A673 (cell line): ENCODE results near the gene COMP. TPM values are rescaled to one million over a fixed set of nuclear protein-coding genes. Genes with fewer than 3 reads are reported as not detected.

ENCODE experiments used
- BruUV-seq: library from RNA; stranded (reverse); fragments of 400-500 nt; replicated peaks from 2 replicates; lab custom pipeline; 2021; lab: Mats Ljungman, UMichigan
- CTCF ChIA-PET: fragments of 300-600 bp; sonication (Branson Sonifier 250); formaldehyde crosslinking; loops from one replicate; lab custom pipeline; 2022; ENCODE audit warnings: antibody characterized with exemption; lab: Charles Lee
- POLR2A ChIA-PET: fragments of 300-600 bp; sonication (Branson Sonifier 250); formaldehyde crosslinking; loops from one replicate; lab custom pipeline; 2022; ENCODE audit warnings: antibody characterized with exemption; ENCODE audit not compliant: low non-redundant PET; lab: Charles Lee
- DNase-seq: peaks from one replicate; pipeline ENCODE4 v3.0.0-alpha.2; 2015; ENCODE audit warnings: low spot score
- H3K27ac ChIP-seq: fragments of 200-600 bp; sonication (generic); 2 replicates; pipeline ENCODE4 v1.5.1; 2016; ENCODE audit warnings: mixed run types, low read depth, mild to moderate bottlenecking, mixed read lengths, antibody characterized with exemption, low read length; ENCODE audit not compliant: poor library complexity, severe bottlenecking
- H3K27me3 ChIP-seq: fragments of 200-600 bp; sonication (generic); replicated peaks from 2 replicates; pipeline ENCODE4 v1.6.1; 2017; ENCODE audit warnings: mixed run types, low read depth, mild to moderate bottlenecking, mixed read lengths, antibody characterized with exemption, low read length; ENCODE audit not compliant: insufficient read depth, poor library complexity
- H3K36me3 ChIP-seq: fragments of 200-600 bp; sonication (generic); 2 replicates; pipeline ENCODE4 v1.6.1; 2016; ENCODE audit warnings: mixed run types, mild to moderate bottlenecking, mixed read lengths, antibody characterized with exemption, low read length; ENCODE audit not compliant: insufficient read depth, poor library complexity, severe bottlenecking
- H3K4me1 ChIP-seq: fragments of 200-600 bp; sonication (generic); 2 replicates; pipeline ENCODE4 v1.6.1; 2017; ENCODE audit warnings: mixed run types, mild to moderate bottlenecking, mixed read lengths, antibody characterized with exemption, low read length; ENCODE audit not compliant: insufficient read depth, poor library complexity, severe bottlenecking
- H3K4me3 ChIP-seq: fragments of 200-600 bp; sonication (generic); 2 replicates; pipeline ENCODE4 v1.5.1; 2016; ENCODE audit warnings: low read depth, mixed run types, mild to moderate bottlenecking, mixed read lengths, low read length; ENCODE audit not compliant: poor library complexity, severe bottlenecking
- H3K9me3 ChIP-seq: fragments of 200-600 bp; sonication (generic); 2 replicates; pipeline ENCODE4 v1.6.1; 2016; ENCODE audit warnings: mixed run types, low read depth, mild to moderate bottlenecking, mixed read lengths, antibody characterized with exemption, low read length; ENCODE audit not compliant: poor library complexity, severe bottlenecking
- CTCF ChIP-seq: fragments of 300-800, 200-600 bp; sonication (generic); conservative IDR thresholded peaks from 2 replicates; pipeline ENCODE4 v1.5.1; 2017; ENCODE audit warnings: low read depth, mild to moderate bottlenecking, antibody characterized with exemption, low read length, moderate library complexity, mixed read lengths
- EZH2 ChIP-seq: fragments of 200-600 bp; sonication (generic); IDR thresholded peaks from 2 replicates; pipeline ENCODE4 v1.6.1; 2017; ENCODE audit warnings: borderline replicate concordance, low read depth, mild to moderate bottlenecking, mixed read lengths, antibody characterized with exemption, low read length; ENCODE audit not compliant: poor library complexity, severe bottlenecking
- intact Hi-C: fragments of 100-400 bp; cut with micrococcal nuclease; formaldehyde crosslinking; loops from one replicate; pipeline ENCODE4 v1.10.0; 2022; ENCODE audit not compliant: unreplicated experiment
- total RNA-seq: library from RNA; stranded (reverse); gene quantifications from 2 replicates; pipeline ENCODE4 v1.2.3, GENCODE V29; 2021

The COMP gene
- total RNA-seq, 1 experiment from 2014 or later, result not detected

- Histone ChIP-seq H3K4me3 (no peak overlapping the region), H3K27me3 (no peaks in the 10 kb centered on the region), H3K9me3 (no peaks in the 10 kb centered on the region), H3K27ac (no peak overlapping the region), H3K4me1 (peaks cover 34% of the 10 kb centered on the region), H3K36me3 (no peaks in the 10 kb centered on the region)
- ChIA-PET POLR2A (no interaction called here), CTCF (no interaction called here)
- no peak for TF ChIP-seq EZH2
- TF ChIP-seq CTCF, result no peak
- intact Hi-C loops, result no loop called here
- DNase-seq, result no peak
- BruUV-seq, result no TSS peak
Observed at GRCh38 chr19:18737954-18738351, 53.2 kb downstream of the COMP start.

GRCh38 chr19:18737337-18737953 is 53.7 kb downstream of the COMP start:
- POLR2A ChIA-PET, result no interaction called here
- Histone ChIP-seq H3K27ac (no peak overlapping the region), H3K9me3 (no peaks in the 10 kb centered on the region), H3K4me3 (no peak overlapping the region), H3K4me1 (peaks cover 37% of the 10 kb centered on the region), H3K27me3 (no peaks in the 10 kb centered on the region), H3K36me3 (no peaks in the 10 kb centered on the region)
- BruUV-seq, result no TSS peak
- TF ChIP-seq CTCF (no peak), EZH2 (no peak)
- intact Hi-C loops, result no loop called here
- CTCF ChIA-PET, result no interaction called here
- DNase-seq, result no peak

- no TSS peak for BruUV-seq
- intact Hi-C loops, result no loop called here
- ChIA-PET CTCF (no interaction called here), POLR2A (no interaction called here)
- DNase-seq, result no peak
- Histone ChIP-seq H3K4me1 (peaks cover 45% of the 10 kb centered on the region), H3K9me3 (no peaks in the 10 kb centered on the region), H3K27me3 (no peaks in the 10 kb centered on the region), H3K36me3 (no peaks in the 10 kb centered on the region), H3K27ac (no peak overlapping the region), H3K4me3 (no peak overlapping the region)
- TF ChIP-seq CTCF, result no peak
- TF ChIP-seq EZH2, result no peak
Observed at GRCh38 chr19:18736415-18737336, 54.4 kb downstream of the COMP start.
